Measurements from ENCODE around the gene BACE2. TPM values are rescaled to one million over a fixed set of nuclear protein-coding genes. Genes with fewer than 3 reads are reported as not detected.

The BACE2 gene
- total RNA-seq, 4 donors from 2014 or later: 30.5 to 43.3 (median 36.6) TPM

DNA sequence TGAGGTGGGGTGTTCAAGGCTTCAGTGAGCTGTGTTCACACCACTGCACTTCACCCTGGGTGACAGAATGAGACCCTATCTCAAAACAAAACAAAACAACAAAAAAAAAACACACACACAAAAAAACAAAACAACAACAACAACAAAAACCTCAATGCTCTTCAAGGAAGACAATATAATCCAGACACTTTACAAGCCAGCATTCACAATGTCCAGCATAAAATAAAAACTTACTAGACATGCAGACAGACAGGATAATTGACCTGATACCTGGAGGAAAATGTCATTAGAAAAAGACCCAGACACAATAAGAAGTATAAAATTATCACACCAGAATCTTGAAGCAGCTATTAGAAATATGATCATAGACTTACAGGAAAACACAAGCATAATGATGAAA is 39.0 kb upstream of the BACE2 start:
- no peaks in the 10 kb centered on the region for H3K9me3 ChIP-seq
- H3K4me3 ChIP-seq: no peak overlapping the region
- H3K36me3 ChIP-seq: no peaks in the 10 kb centered on the region
- DNase-seq: no peak
- no peak overlapping the region for H3K27ac ChIP-seq
- no peak for TF ChIP-seq POLR2A (IDR thresholded peaks at IDR 0.05)
- no peak for TF ChIP-seq CTCF (IDR thresholded peaks at IDR 0.05)
- no peaks in the 10 kb centered on the region for H3K4me1 ChIP-seq
- H3K27me3 ChIP-seq: no peaks in the 10 kb centered on the region

- no peak for DNase-seq
- H3K4me1 ChIP-seq: no peaks in the 10 kb centered on the region
- H3K9me3 ChIP-seq: no peaks in the 10 kb centered on the region
- H3K4me3 ChIP-seq: no peak overlapping the region
- TF ChIP-seq CTCF (IDR thresholded peaks at IDR 0.05): no peak
- TF ChIP-seq POLR2A (IDR thresholded peaks at IDR 0.05): no peak
- no peak overlapping the region for H3K27ac ChIP-seq
- H3K36me3 ChIP-seq: no peaks in the 10 kb centered on the region
- H3K27me3 ChIP-seq: no peaks in the 10 kb centered on the region
Measured at GRCh38 chr21:41130883-41131282, 37.1 kb upstream of the BACE2 start.

GRCh38 chr21:41133874-41134522 is 34.0 kb upstream of the BACE2 start:
- Histone ChIP-seq H3K36me3 (no peaks in the 10 kb centered on the region), H3K4me1 (no peaks in the 10 kb centered on the region), H3K4me3 (no peak overlapping the region), H3K27me3 (no peaks in the 10 kb centered on the region), H3K9me3 (no peaks in the 10 kb centered on the region), H3K27ac (no peak overlapping the region)
- TF ChIP-seq CTCF (IDR thresholded peaks at IDR 0.05) (peak in 4 of 6 experiments; percentile 32 to 53 (median 46)), POLR2A (IDR thresholded peaks at IDR 0.05) (no peak)
- no peak for DNase-seq

- DNase-seq: no peak
- Histone ChIP-seq H3K4me1 (no peaks in the 10 kb centered on the region), H3K36me3 (no peaks in the 10 kb centered on the region), H3K27me3 (no peaks in the 10 kb centered on the region), H3K27ac (no peak overlapping the region), H3K9me3 (no peaks in the 10 kb centered on the region), H3K4me3 (no peak overlapping the region)
- TF ChIP-seq CTCF (IDR thresholded peaks at IDR 0.05): no peak
- no peak for TF ChIP-seq POLR2A (IDR thresholded peaks at IDR 0.05)
Measured at GRCh38 chr21:41135746-41136145, 32.2 kb upstream of the BACE2 start.

DNA sequence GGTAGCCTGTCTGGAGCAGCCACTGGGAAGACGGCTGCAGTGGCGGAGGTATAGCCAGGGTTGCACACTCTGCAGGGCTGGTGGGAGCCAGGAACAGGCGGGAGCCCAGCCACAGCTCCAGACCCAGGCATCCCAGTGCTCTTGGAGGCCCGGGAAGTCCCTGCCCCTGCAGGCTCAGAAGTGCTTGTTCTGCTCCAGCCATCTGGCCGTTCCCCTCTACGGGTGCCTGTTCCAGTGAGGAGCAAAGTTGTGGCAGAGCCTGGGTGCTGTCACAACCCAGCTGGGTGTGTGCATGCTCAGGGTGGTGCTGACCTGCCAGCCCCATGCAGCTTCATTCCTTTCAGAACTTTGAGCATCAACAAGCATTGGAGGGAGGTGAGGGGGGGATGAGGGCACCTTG is 31.7 kb upstream of the BACE2 start:
- no peaks in the 10 kb centered on the region for H3K9me3 ChIP-seq
- DNase-seq: no peak
- TF ChIP-seq CTCF (IDR thresholded peaks at IDR 0.05) (no peak), POLR2A (IDR thresholded peaks at IDR 0.05) (no peak)
- no peak overlapping the region for H3K4me3 ChIP-seq
- H3K27ac ChIP-seq: no peak overlapping the region
- H3K4me1 ChIP-seq: no peaks in the 10 kb centered on the region
- H3K36me3 ChIP-seq: no peaks in the 10 kb centered on the region
- H3K27me3 ChIP-seq: no peaks in the 10 kb centered on the region

DNA sequence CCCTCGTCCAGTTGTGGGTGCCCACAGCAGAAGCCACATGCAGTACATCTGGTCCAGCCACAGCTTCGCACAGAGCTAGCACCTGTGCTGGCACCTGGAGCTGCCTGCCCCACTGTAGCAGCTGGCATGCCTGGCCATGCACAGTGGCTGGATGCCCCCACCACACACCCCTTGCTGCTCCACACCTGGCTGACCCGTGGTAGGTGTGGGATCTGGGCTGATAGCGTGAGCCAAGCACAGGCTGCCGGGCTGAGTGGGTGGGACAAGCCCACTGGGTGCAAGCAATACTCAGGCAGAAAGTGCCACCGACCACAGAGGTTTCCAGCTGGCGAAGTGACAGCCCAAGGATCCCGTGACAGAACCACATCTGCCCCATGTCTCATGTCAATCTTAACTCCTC is 30.6 kb upstream of the BACE2 start:
- no peaks in the 10 kb centered on the region for H3K36me3 ChIP-seq
- no peak for DNase-seq
- no peaks in the 10 kb centered on the region for H3K9me3 ChIP-seq
- H3K27me3 ChIP-seq: no peaks in the 10 kb centered on the region
- H3K4me3 ChIP-seq: no peak overlapping the region
- no peak overlapping the region for H3K27ac ChIP-seq
- no peak for TF ChIP-seq POLR2A (IDR thresholded peaks at IDR 0.05)
- TF ChIP-seq CTCF (IDR thresholded peaks at IDR 0.05): no peak
- no peaks in the 10 kb centered on the region for H3K4me1 ChIP-seq
